DND-41 (cell line): ENCODE data around the gene RAB29.

Experiments
- CTCF ChIP-seq: IDR thresholded peaks from 2 replicates; pipeline ENCODE4 v1.5.1; 2012; ENCODE audit warnings: borderline replicate concordance, low read length, moderate library complexity, mild to moderate bottlenecking; ENCODE audit not compliant: poor library complexity, severe bottlenecking; ENCODE audit errors: extremely low read depth
- EZH2 ChIP-seq: IDR thresholded peaks from 3 replicates; pipeline ENCODE4 v1.6.1; 2012; ENCODE audit warnings: borderline replicate concordance, low read depth, mild to moderate bottlenecking, moderate library complexity, low read length, inconsistent platforms; ENCODE audit not compliant: severe bottlenecking

GRCh38 chr1:205783904-205784303 is 8.6 kb upstream of the RAB29 start:
- TF ChIP-seq CTCF = no peak
- no peak for TF ChIP-seq EZH2
